HG02798 (cell line): ENCODE results near the gene PICALM.
"Not testable (repeated sequence)": the region's sequence is repeated elsewhere in the genome, so short reads cannot be mapped to it uniquely, and the experiment has no call there.

ENCODE experiments used
- ATAC-seq: cut with Tn5 transposase; IDR thresholded peaks from one replicate; pipeline ENCODE4 v1.9.1; 2021; ENCODE audit warnings: mild to moderate bottlenecking; ENCODE audit not compliant: unreplicated experiment, poor library complexity

Gene PICALM

GRCh38 chr11:86002431-86002830, 66.5 kb downstream of the PICALM start:
- ATAC-seq = no peak

GRCh38 chr11:85991508-85991907, 77.4 kb downstream of the PICALM start:
- ATAC-seq = no peak

- no peak for ATAC-seq
Measured at GRCh38 chr11:85989746-85990145, 79.1 kb downstream of the PICALM start.

- peak; percentile 56 for ATAC-seq
Measured at GRCh38 chr11:85988780-85989179, 80.1 kb downstream of the PICALM start.

- ATAC-seq = no peak
Measured at GRCh38 chr11:85977751-85978160, 91.1 kb downstream of the PICALM start.

GRCh38 chr11:85976525-85976924, 92.4 kb downstream of the PICALM start:
- no peak for ATAC-seq

- ATAC-seq = no peak
Measured at GRCh38 chr11:85974122-85974521, 94.8 kb downstream of the PICALM start.

- no peak for ATAC-seq
Measured at GRCh38 chr11:85970593-85970992, 98.3 kb downstream of the PICALM start.

- no peak for ATAC-seq
Measured at GRCh38 chr11:85967457-85967856, 101.4 kb downstream of the PICALM start.

GRCh38 chr11:85965202-85965601, 103.7 kb downstream of the PICALM start:
- ATAC-seq = no peak

- no peak for ATAC-seq
Measured at GRCh38 chr11:85961930-85962363, 106.9 kb downstream of the PICALM start.

- ATAC-seq = no peak
Measured at GRCh38 chr11:85961130-85961529, 107.8 kb downstream of the PICALM start.

- no peak for ATAC-seq
Measured at GRCh38 chr11:85960678-85961077, 108.2 kb downstream of the PICALM start.

GRCh38 chr11:85955531-85955930, 113.4 kb downstream of the PICALM start:
- no peak for ATAC-seq

- ATAC-seq = no peak
Measured at GRCh38 chr11:85953491-85954143, 115.3 kb downstream of the PICALM start.

- ATAC-seq = not testable (repeated sequence)
Measured at GRCh38 chr11:85952108-85952485, 116.8 kb downstream of the PICALM start.

- ATAC-seq = no peak
Measured at GRCh38 chr11:85951428-85952107, 117.3 kb downstream of the PICALM start.

GRCh38 chr11:85951049-85951405, 117.9 kb downstream of the PICALM start:
- ATAC-seq = no peak

- ATAC-seq = no peak
Measured at GRCh38 chr11:85950317-85951048, 118.4 kb downstream of the PICALM start.

GRCh38 chr11:85949798-85950197, 119.1 kb downstream of the PICALM start:
- ATAC-seq = no peak

GRCh38 chr11:85948884-85949283, 120.0 kb downstream of the PICALM start:
- ATAC-seq = peak; percentile 47
